GM18519 (cell line): ENCODE results near the gene DPEP1.
"Not testable (repeated sequence)": the region's sequence is repeated elsewhere in the genome, so short reads cannot be mapped to it uniquely, and the experiment has no call there.

Experiments used
- ATAC-seq: cut with Tn5 transposase; IDR thresholded peaks from one replicate; pipeline ENCODE4 v1.9.1; 2021; ENCODE audit warnings: mild to moderate bottlenecking, moderate library complexity; ENCODE audit not compliant: unreplicated experiment, low FRiP score

The DPEP1 gene

GRCh38 chr16:89615596-89616090 lies 2.2 kb downstream of the DPEP1 start:
- ATAC-seq, result no peak

GRCh38 chr16:89616623-89617022 lies 3.2 kb downstream of the DPEP1 start:
- no peak for ATAC-seq

- ATAC-seq, result no peak
These were observed 3.6 kb downstream of the DPEP1 start for GRCh38 chr16:89617036-89617435.

- ATAC-seq, result no peak
These were observed 4.9 kb downstream of the DPEP1 start for GRCh38 chr16:89618109-89618998.

GRCh38 chr16:89619840-89620239 lies 6.4 kb downstream of the DPEP1 start:
- ATAC-seq, result no peak

- no peak for ATAC-seq
These were observed 7.0 kb downstream of the DPEP1 start for GRCh38 chr16:89620406-89620841.

GRCh38 chr16:89621136-89621697 lies 7.8 kb downstream of the DPEP1 start:
- ATAC-seq, result no peak

- no peak for ATAC-seq
These were observed 8.4 kb downstream of the DPEP1 start for GRCh38 chr16:89621698-89622409.

- no peak for ATAC-seq
These were observed 10.2 kb downstream of the DPEP1 start for GRCh38 chr16:89623511-89624261.

GRCh38 chr16:89624777-89625761 lies 11.6 kb downstream of the DPEP1 start:
- no peak for ATAC-seq

- no peak for ATAC-seq
These were observed 16.6 kb downstream of the DPEP1 start for GRCh38 chr16:89629827-89630610.

GRCh38 chr16:89633064-89633631 lies 19.7 kb downstream of the DPEP1 start:
- ATAC-seq, result no peak

- not testable (repeated sequence) for ATAC-seq
These were observed 21.3 kb downstream of the DPEP1 start for GRCh38 chr16:89634463-89635385.

- no peak for ATAC-seq
These were observed 23.2 kb downstream of the DPEP1 start for GRCh38 chr16:89636663-89637062.

GRCh38 chr16:89637379-89637778 lies 23.9 kb downstream of the DPEP1 start:
- ATAC-seq, result no peak

GRCh38 chr16:89638455-89638854 lies 25.0 kb downstream of the DPEP1 start:
- no peak for ATAC-seq

GRCh38 chr16:89639385-89639784 lies 25.9 kb downstream of the DPEP1 start:
- no peak for ATAC-seq
